ENCODE data around the gene KTN1. TPM values are rescaled to one million over a fixed set of nuclear protein-coding genes. Genes with fewer than 3 reads are reported as not detected.

The KTN1 gene
- polyA plus RNA-seq, 3 donors: 4.6 to 31.4 (median 17.9) TPM

- no peaks in the 10 kb centered on the region for H3K9me3 Mint-ChIP-seq
These were observed 8.7 kb upstream of the KTN1 start for GRCh38 chr14:55571125-55571889.

GRCh38 chr14:55572578-55572977 lies 7.4 kb upstream of the KTN1 start:
- H3K27ac ChIP-seq (ENCODE audit: low read depth in 1 of 2, low read length in 2 of 2): no peak overlapping the region
- no peaks in the 10 kb centered on the region for H4K20me1 ChIP-seq (ENCODE audit: insufficient read depth, low read length)
- no peak overlapping the region for H2AFZ ChIP-seq (ENCODE audit: insufficient read depth, low read depth, low read length, poor library complexity, severe bottlenecking)
- Mint-ChIP-seq H3K4me3 (no peak overlapping the region), H3K27ac (no peak overlapping the region), H3K36me3 (no peaks in the 10 kb centered on the region), H3K4me1 (no peaks in the 10 kb centered on the region), H3K27me3 (ENCODE audit: low read depth in 3 of 3) (peaks cover 0 to 2% (median 0%) of the 10 kb centered on the region in 3 donors), H3K9me3 (no peaks in the 10 kb centered on the region)
- H3K9me3 ChIP-seq (replicated peaks in 1 of 2; ENCODE audit: control insufficient read depth in 1 of 2, insufficient read depth in 1 of 2, low read length in 2 of 2): no peaks in the 10 kb centered on the region
- no CpG with 5 or more reads among the region's 4 CpGs for WGBS (ENCODE audit: insufficient coverage)
- H3K36me3 ChIP-seq (replicated peaks in 1 of 2; ENCODE audit: control insufficient read depth in 1 of 2, insufficient read depth in 2 of 2, low read length in 2 of 2): no peaks in the 10 kb centered on the region
- no peak overlapping the region for H3K4me2 ChIP-seq (replicated peaks; ENCODE audit: extremely low read depth, low read length, poor library complexity, severe bottlenecking)
- TF ChIP-seq CTCF (IDR thresholded peaks at IDR 0.05): no peak
- no peak overlapping the region for H3K9ac ChIP-seq (ENCODE audit: insufficient read depth, low read length, poor library complexity, severe bottlenecking)
- no peak overlapping the region for H3K4me3 ChIP-seq (replicated peaks in 1 of 3; ENCODE audit: low read depth in 2 of 3, low read length in 3 of 3)
- intact Hi-C loops (cut with micrococcal nuclease): loop anchor here in 1 of 2 donors (10.0 kb wide), 1 partner anchor 128 kb away; the partner anchor contains the start of gene TBPL2
- no peaks in the 10 kb centered on the region for H3K27me3 ChIP-seq (ENCODE audit: control insufficient read depth in 2 of 2, insufficient read depth in 2 of 2, low read length in 2 of 2)
- H3K4me1 ChIP-seq (ENCODE audit: control insufficient read depth in 1 of 2, insufficient read depth in 2 of 2, low read length in 2 of 2): no peaks in the 10 kb centered on the region
- no peak for DNase-seq
- no peaks in the 10 kb centered on the region for H3K79me2 ChIP-seq (ENCODE audit: insufficient read depth, low read length)

More at GRCh38 chr14:55571125-55571889, 8.7 kb upstream of the KTN1 start:
- no peaks in the 10 kb centered on the region for H3K4me1 Mint-ChIP-seq
- Histone ChIP-seq H3K4me1 (ENCODE audit: control insufficient read depth in 1 of 2, insufficient read depth in 2 of 2, low read length in 2 of 2) (no peaks in the 10 kb centered on the region), H3K4me2 (replicated peaks; ENCODE audit: extremely low read depth, low read length, poor library complexity, severe bottlenecking) (no peak overlapping the region), H3K9ac (ENCODE audit: insufficient read depth, low read length, poor library complexity, severe bottlenecking) (no peak overlapping the region), H3K4me3 (replicated peaks in 1 of 3; ENCODE audit: low read depth in 2 of 3, low read length in 3 of 3) (no peak overlapping the region), H4K20me1 (ENCODE audit: insufficient read depth, low read length) (no peaks in the 10 kb centered on the region), H3K27ac (ENCODE audit: low read depth in 1 of 2, low read length in 2 of 2) (no peak overlapping the region), H3K9me3 (replicated peaks in 1 of 2; ENCODE audit: control insufficient read depth in 1 of 2, insufficient read depth in 1 of 2, low read length in 2 of 2) (no peaks in the 10 kb centered on the region), H2AFZ (ENCODE audit: insufficient read depth, low read depth, low read length, poor library complexity, severe bottlenecking) (no peak overlapping the region), H3K27me3 (ENCODE audit: control insufficient read depth in 2 of 2, insufficient read depth in 2 of 2, low read length in 2 of 2) (no peaks in the 10 kb centered on the region), H3K79me2 (ENCODE audit: insufficient read depth, low read length) (no peaks in the 10 kb centered on the region), H3K36me3 (replicated peaks in 1 of 2; ENCODE audit: control insufficient read depth in 1 of 2, insufficient read depth in 2 of 2, low read length in 2 of 2) (no peaks in the 10 kb centered on the region)
- no peak overlapping the region for H3K4me3 Mint-ChIP-seq
- no peak for TF ChIP-seq CTCF (IDR thresholded peaks at IDR 0.05)
- H3K27ac Mint-ChIP-seq: no peak overlapping the region
- DNase-seq: no peak
- WGBS (ENCODE audit: insufficient coverage): 97% methylated on average over 3 of the region's 7 CpGs
- H3K27me3 Mint-ChIP-seq (ENCODE audit: low read depth in 3 of 3): peaks cover 0 to 2% (median 0%) of the 10 kb centered on the region in 3 donors
- no peaks in the 10 kb centered on the region for H3K36me3 Mint-ChIP-seq
- intact Hi-C loops (cut with micrococcal nuclease): loop anchor here in 1 of 2 donors (10.0 kb wide), 1 partner anchor 127 kb away; the partner anchor contains the start of gene TBPL2

Measured in CD14-positive monocyte (primary cell).